NCI-H128 (cell line): ENCODE measurements around the gene GDF10.

Experiments
- DNase-seq: peaks from one replicate; lab custom pipeline; 2025; ENCODE audit not compliant: unreplicated experiment; lab: John Stamatoyannopoulos, UW

Gene GDF10, protein sequence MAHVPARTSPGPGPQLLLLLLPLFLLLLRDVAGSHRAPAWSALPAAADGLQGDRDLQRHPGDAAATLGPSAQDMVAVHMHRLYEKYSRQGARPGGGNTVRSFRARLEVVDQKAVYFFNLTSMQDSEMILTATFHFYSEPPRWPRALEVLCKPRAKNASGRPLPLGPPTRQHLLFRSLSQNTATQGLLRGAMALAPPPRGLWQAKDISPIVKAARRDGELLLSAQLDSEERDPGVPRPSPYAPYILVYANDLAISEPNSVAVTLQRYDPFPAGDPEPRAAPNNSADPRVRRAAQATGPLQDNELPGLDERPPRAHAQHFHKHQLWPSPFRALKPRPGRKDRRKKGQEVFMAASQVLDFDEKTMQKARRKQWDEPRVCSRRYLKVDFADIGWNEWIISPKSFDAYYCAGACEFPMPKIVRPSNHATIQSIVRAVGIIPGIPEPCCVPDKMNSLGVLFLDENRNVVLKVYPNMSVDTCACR

DNA sequence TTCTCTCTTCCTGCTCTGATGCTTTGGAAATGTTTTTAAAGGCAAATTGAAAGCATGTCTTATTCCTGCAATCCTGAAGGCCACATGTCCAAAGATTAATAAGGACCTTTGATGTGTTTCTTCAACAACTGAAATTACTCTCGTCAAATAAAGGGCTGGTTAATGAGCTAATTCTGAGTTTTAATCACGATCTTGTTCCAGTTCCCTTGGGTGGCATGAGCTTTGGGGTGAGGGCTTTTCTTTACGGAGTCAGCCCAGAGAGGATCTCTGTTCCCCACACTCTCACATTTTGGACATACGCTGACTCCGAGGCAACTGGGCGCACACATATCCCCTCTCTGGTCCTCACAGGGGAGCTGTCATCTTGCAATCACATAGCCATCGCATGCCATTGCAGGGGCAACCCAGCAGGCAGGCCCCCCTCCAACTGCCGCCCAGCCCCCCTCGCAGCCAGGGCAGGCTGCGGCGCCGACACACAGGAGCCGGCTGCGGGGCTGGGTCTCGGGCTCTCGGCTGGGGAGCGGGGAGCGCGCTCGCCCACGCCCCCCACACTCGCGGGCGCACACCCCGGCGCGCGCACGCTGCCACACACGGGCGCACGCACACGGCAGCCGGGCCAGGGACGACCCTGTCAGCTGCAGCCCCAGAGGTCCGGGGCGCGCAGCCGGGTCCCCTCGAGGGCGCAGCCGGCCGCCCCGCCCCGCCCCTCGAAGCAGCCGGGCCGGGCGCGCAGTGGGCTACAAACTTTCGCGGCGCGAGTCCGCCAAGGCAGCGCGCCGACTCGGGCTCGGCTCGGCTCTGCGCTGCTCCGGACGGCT is at the start of gene GDF10:
TSS of gene GDF10 (plus strand) at position 587 of the 818 bp plus-strand sequence. CDS start 455 bp downstream, outside the sequence.
- DNase-seq = no peak

DNA sequence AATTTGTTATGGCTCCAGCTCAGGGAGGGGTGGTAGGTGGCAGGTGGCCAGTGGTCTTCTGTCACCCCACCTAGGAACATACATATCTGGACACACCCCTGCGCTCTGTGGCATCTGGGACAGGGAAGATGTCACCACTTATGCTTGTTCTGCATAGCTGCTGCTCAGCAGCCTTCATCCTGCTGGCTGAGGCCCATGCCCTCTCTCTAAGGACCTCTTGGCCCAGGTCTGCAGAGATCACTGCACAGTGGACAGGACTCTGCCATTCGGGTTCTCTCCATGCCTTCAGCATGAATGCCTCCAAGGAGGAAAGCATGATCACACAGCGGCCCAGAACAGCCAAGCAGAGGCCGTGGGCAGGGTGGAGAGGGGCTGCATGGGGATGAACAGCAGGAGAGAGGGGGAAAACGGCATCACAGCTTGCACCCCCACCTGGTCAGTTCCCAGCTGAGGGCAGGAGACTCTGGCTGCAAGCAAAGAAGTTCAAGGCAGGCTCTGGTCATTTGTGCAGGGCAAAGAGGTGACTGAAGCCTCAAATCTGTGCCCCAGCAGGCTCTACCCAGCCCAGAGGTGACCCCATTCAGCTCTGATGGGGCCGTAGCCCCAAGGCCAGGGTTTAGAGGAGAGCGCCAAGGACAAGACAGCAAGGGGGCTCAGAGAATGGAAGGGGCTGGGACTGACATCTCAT is 47.8 kb upstream of the GDF10 start:
- DNase-seq = no peak

- no peak for DNase-seq
Measured at GRCh38 chr10:47253030-47253637, 46.9 kb upstream of the GDF10 start.

DNA sequence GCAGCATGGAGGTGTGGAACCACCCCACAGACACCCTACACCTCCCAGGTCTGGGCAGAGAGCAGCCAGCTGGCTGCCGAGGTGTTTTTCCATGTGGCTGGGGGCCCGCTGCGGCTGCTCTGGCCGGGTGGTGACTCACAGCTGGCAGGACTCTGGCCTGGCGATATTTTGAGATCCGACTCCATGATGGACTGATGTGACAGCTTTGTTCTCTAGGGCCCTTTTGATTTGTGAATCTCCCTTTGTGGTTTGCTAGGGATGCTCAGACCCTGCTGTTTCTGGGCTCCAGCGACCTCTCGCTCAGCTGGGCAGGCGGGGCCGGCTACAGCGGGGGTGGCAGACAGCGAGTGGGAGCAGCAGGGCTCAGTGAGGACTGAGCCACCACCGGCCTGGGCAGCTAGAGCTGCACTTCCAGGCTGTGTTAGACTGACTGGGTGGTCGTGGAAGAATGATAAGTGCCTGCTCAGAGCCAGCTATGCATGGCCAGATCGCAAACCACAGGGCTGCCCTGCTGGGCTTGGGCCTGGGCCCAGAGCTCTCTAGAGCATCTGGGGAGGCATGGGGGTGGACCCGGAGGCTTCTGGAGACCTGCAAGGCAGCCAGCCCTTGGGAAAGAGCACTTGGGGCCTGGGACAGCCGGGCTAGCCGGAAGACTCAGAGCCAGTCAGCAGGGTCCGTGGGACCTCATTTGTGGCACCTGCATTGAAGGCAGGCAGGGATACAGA is 46.2 kb upstream of the GDF10 start:
- DNase-seq = no peak

DNA sequence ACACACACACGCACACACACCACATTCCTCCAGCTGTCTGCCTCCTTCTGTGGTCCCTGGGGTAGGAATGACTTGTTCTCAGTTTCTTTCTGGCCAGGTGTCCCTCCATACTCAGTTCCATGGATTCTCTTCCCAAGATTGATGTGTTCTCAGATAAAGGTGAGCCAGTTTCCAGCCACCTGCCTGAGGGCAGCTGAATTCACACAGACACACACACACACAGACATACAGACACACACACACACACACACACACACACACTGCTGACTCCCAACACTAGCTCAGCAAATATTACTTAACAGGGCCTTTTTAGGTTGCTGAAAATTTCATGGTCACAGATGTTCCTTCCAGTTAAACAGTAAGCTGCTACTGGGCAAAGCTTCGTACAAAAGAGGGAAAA is 45.4 kb upstream of the GDF10 start:
- no peak for DNase-seq

DNA sequence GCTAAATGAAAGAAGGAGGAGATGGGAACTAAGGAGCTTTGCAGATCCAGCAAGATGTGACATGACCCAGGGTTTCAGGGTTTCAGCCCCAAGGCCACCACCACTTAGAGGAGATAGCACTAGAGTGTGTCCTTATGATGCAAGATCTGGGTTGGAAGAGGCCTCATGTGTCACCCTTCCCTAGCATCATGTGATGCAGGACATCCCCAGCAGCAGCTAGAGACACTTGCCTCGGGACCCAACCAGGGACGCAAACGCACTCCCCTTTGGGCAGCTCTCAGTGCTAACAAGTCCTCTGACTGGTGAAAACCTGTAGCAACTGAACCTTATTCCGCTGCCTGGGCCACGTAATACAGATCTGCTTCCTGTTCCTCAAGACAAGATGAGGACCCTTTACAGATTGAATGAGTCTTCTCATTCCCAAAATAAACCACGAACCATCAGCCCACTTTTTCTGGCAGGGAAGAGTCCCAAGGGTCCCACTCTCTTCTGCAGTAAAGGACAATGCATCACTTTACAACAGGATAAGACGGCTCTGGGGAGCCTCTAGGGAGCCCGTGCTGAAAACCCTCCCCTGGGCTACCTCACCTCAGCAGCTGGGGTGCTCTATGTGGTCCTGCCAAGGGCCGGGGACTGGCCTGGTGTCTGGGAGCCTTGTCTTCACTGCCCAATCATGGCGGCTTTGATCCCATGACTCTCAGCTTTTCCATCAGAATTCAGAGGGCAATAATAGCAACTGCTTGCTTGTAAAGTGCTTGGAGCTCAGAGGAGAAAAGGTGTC is 44.8 kb upstream of the GDF10 start:
- DNase-seq = no peak

DNA sequence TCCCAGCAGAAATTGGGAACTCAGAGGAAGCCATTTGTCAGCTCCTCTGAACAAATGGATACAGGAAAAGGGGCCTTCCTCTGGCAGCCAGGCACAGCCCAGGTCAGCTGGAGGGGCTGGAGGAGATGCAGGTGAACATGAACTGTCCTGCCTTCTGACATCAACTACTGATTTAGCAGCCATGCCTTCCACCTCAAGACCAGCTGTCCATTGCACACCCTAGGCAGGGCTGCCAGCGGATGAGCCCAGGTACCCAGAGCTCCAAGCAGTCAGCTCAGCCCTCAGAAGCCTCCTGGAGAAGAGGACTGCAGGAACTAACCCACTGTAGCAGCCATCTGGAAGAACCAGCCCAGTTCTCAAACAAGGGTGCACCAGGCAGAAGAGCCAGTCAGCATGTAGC is 44.1 kb upstream of the GDF10 start:
- DNase-seq = no peak

DNA sequence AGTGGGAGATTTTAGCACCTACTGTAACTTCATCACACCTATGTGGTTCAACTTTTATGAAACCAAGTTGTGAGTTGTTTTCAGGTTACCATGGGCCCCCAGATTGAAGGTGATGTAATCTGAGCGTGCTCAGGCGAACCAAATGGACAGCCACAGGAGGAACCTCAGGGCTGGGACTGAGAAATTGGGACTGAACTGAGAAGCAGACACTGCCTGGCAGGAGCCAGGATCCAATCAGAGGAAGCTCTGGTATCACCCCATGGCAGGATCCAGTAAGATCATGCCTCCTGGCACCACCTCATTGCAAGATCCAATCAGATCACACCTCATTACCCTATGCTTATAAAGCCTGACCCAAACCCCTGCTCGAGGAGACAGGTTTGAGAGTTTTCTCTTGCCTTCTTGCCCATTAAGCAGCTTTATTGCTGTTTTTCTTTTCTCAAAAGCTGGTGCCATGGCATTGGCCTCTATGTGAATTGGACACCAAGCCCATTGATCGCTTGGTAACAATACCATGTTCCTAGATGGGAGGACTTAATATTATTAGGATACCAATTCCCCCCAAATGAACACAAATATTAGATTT is 43.2 kb upstream of the GDF10 start:
- DNase-seq = no peak

DNA sequence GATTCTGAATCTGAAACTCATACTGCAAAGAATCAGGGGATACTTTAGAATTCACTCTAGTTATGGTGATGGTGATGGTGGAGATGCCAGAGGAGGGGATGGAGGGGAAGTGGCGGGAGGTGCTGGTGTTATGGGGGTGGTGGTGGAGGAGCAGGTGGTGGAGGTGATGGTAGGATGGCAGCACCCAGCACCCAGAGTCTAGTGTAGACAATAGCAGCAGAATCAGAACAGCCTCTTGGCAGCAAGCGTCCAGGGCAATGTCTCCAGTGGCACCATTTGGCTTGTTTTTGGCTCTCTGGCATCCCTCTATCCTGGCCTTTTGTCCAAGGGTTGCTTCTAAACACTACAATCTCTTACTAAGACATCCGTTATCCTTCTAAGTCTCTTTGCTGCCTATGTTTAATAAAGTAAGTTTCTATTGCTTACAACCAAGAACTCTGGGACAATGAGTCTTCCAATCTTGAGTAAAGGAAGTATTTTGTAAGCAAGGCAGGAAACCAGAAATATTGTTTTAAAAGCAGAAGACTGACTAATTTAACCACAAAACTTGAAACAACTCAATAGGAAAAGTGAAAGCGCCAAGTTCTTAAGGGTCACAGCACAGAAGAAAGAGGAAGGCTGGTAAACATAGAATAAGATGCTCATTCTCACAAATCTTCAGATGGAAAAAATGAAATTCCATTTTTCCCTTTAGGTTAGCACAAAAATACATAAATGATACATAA is 42.4 kb upstream of the GDF10 start:
- DNase-seq = no peak

- DNase-seq = no peak
Measured at GRCh38 chr10:47258921-47259320, 41.1 kb upstream of the GDF10 start.

DNA sequence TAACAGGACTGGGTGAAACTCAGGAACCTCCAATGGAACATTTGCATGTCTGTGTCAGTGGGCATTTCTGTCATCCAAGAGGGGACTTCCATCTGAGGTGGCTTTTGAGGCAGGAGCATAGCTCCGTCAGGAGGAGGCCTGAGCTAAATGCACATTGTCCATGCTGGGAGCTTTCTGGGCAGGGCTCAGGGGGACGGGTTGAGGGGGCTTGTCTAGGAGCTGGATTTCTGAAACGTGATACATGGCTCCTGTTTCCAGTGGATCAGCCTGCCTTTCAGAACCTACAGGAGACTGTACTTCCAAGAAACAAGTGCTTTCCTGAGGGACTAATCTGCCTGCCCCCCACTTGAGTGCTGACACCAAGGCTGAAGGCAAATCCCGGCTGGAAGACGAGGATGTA is 40.5 kb upstream of the GDF10 start:
- DNase-seq = no peak

DNA sequence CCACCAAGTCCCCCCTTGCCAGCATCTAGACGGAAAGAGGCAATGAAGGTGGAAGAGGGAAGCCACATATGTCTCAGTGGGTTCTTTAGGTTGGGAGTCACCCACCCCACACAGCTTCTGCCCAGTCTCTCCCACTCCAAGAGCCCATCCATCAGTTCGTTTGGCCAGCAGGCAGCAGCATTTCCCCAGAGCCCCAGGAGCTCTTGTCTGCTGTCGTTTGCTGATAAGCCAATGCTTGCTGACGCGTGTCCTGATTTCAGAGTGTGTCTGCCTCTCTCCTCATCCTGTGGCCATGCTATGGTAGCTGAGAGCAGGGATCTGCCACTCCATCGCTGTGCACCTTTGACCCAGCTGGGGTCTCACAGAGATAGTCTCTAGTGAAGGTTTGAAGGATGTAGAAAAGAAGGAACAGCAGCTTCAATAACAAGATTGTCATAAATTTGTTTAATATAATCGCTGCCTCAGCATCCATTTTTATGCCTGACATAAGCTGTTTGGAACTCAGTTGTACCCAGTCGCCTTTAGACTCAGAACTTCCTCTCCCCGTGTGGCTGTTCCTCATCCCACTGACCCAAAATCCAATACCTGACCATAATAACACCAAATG is 39.4 kb upstream of the GDF10 start:
- no peak for DNase-seq

DNA sequence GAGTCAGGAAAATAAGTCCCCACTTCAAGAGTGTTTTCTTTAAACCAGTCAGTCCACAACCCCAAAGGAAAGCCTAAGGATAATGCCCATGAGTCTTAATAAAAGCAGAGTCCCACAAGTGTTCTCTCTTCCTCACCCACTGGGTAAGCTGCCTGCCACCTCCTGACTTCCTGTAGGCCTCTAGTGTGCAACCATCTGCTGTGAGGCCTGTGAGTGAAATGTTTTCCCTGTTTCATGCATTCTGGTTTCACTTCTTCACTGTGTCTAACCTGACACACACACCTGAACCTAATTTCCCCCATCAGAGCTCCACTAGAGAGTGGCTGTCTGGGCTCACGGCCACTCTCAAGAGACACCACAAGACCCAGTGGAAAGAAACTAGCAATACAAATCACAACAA is 38.9 kb upstream of the GDF10 start:
- DNase-seq = no peak

- no peak for DNase-seq
Measured at GRCh38 chr10:47261556-47261955, 38.4 kb upstream of the GDF10 start.

GRCh38 chr10:47262606-47263533 is 37.1 kb upstream of the GDF10 start:
- no peak for DNase-seq

- no peak for DNase-seq
Measured at GRCh38 chr10:47264797-47265281, 35.2 kb upstream of the GDF10 start.

- DNase-seq = no peak
Measured at GRCh38 chr10:47266602-47267001, 33.4 kb upstream of the GDF10 start.
